ENCODE measurements around the gene ARX. TPM values are rescaled to one million over a fixed set of nuclear protein-coding genes. Genes with fewer than 3 reads are reported as not detected.

The ARX gene
- total RNA-seq, 2 experiments from 2014 or later, result not detected

GRCh38 chrX:25022499-25023325 is 6.9 kb upstream of the ARX start:
- Mint-ChIP-seq H3K36me3 (no peaks in the 10 kb centered on the region), H3K27ac (no peak overlapping the region), H3K27me3 (peaks cover 75% of the 10 kb centered on the region), H3K4me3 (no peak overlapping the region), H3K9me3 (no peaks in the 10 kb centered on the region), H3K4me1 (peaks cover 12% of the 10 kb centered on the region)
- DNase-seq (peak; percentile 34), ATAC-seq (ENCODE audit: low read depth) (no peak)
- POLR2A ChIA-PET, result interaction anchor here (0.7 kb wide), 1 partner anchor 102 kb away, joined by 6 read pairs; no protein-coding TSS in a partner anchor

GRCh38 chrX:25020905-25021449 is 5.2 kb upstream of the ARX start:
- DNase-seq, result peak; percentile 63
- POLR2A ChIA-PET, result no interaction called here
- Mint-ChIP-seq H3K4me3 (peak overlapping the region; percentile 10), H3K27ac (no peak overlapping the region), H3K36me3 (no peaks in the 10 kb centered on the region), H3K27me3 (peaks cover 83% of the 10 kb centered on the region), H3K4me1 (peaks cover 13% of the 10 kb centered on the region), H3K9me3 (no peaks in the 10 kb centered on the region)
- ATAC-seq (ENCODE audit: low read depth), result peak; percentile 66

GRCh38 chrX:25020391-25020904 is 4.7 kb upstream of the ARX start:
- POLR2A ChIA-PET, result no interaction called here
- H3K9me3 Mint-ChIP-seq, result no peaks in the 10 kb centered on the region
- peaks cover 14% of the 10 kb centered on the region for H3K4me1 Mint-ChIP-seq
- DNase-seq, result no peak
- no peak overlapping the region for H3K4me3 Mint-ChIP-seq
- no peaks in the 10 kb centered on the region for H3K36me3 Mint-ChIP-seq
- no peak overlapping the region for H3K27ac Mint-ChIP-seq
- no peak for ATAC-seq (ENCODE audit: low read depth)
- H3K27me3 Mint-ChIP-seq, result peaks cover 81% of the 10 kb centered on the region

DNA sequence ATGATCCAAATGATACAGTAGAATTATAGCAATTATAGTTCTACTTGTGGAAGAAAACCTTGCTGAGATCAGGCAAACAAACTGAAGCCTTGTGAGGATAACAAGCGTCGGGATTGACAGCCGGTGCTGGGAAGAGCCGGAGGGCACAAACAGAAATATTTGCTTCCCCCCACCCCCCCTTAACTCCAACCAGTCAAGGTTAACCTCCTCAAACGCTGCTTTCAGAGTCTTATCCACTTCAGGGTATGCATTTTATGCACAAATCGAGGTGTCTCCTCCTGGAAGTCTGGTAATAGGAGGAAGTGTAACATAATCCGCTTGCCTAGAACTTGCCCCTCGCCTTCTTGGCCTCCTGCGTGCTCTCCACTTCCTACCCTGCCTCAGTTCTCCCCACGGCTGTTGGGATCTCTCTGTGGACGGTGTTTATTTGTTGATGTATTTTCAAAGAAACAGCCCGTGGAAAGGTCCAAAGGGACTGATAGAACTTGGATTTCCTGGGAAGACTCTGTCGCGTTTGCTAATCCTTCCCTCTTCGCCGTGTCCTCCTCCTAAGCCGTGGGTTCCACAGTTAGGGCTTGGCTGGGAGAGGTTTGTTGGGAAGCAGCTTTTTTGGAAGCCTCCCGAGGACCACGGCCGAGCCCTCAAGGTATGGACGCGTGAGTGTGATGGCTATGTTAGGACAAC is 4.1 kb upstream of the ARX start:
- Mint-ChIP-seq H3K4me1 (peaks cover 14% of the 10 kb centered on the region), H3K4me3 (no peak overlapping the region), H3K27me3 (peaks cover 84% of the 10 kb centered on the region), H3K36me3 (no peaks in the 10 kb centered on the region), H3K27ac (no peak overlapping the region), H3K9me3 (no peaks in the 10 kb centered on the region)
- no peak for DNase-seq
- ATAC-seq (ENCODE audit: low read depth), result no peak
- POLR2A ChIA-PET, result no interaction called here

DNA sequence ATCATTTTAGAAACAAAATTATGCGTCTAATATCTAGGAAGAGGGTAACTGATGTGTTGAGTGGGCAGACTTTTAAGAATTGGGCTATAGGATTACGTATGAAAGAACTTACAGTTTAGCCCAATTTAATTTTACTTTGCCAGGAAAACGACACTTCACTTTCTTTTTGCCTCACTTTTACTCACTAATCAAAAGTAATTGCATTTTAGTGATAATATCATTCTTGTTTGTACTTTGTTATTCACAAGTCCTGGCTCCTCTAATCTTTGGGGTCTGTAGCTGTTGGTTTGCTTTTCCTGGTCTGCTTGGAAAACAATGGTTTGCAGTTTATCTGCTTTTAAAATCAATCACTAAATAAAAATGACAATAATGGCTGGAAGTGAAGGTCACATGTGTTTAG is 2.9 kb upstream of the ARX start:
- no peak for ATAC-seq (ENCODE audit: low read depth)
- H3K4me1 Mint-ChIP-seq, result peaks cover 16% of the 10 kb centered on the region
- POLR2A ChIA-PET, result no interaction called here

DNA sequence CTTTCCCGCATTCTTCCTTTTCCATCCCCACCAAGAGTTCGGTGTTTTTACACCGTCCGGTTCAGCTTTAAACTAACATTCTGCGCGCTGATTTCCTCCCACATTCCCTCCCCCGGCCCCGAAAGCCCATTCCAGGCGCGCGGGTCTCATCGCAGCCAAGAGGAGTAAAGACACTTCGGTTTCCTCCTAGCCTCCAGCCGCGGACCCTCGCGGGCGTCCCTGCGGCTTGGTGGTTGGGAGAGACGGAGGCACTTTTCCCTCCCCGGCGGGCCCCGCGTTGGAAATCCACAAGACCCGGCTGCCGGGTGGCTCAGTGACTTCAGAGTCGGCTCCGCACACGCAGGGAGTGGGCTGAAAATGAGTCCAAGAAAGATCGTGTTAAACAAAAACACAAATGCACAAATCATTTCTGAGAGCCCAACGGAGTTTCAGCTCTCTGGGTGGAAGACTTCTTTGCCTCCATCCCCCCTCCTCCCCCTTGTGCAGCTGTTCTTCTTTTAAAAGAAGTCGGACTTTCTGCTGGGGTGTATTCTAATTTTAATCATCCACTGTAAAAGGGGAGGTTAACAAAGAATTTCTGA is 2.0 kb upstream of the ARX start:
- DNase-seq, result no peak
- Mint-ChIP-seq H3K4me3 (no peak overlapping the region), H3K27ac (no peak overlapping the region), H3K4me1 (peaks cover 12% of the 10 kb centered on the region), H3K9me3 (no peaks in the 10 kb centered on the region), H3K27me3 (peaks cover 79% of the 10 kb centered on the region), H3K36me3 (no peaks in the 10 kb centered on the region)
- ATAC-seq (ENCODE audit: low read depth), result no peak
- POLR2A ChIA-PET, result no interaction called here

More for the DNA sequence above, 2.9 kb upstream of the ARX start:
- H3K27ac Mint-ChIP-seq, result no peak overlapping the region
- DNase-seq, result no peak
- no peak overlapping the region for H3K4me3 Mint-ChIP-seq
- no peaks in the 10 kb centered on the region for H3K36me3 Mint-ChIP-seq
- H3K9me3 Mint-ChIP-seq, result no peaks in the 10 kb centered on the region
- peaks cover 83% of the 10 kb centered on the region for H3K27me3 Mint-ChIP-seq

DNA sequence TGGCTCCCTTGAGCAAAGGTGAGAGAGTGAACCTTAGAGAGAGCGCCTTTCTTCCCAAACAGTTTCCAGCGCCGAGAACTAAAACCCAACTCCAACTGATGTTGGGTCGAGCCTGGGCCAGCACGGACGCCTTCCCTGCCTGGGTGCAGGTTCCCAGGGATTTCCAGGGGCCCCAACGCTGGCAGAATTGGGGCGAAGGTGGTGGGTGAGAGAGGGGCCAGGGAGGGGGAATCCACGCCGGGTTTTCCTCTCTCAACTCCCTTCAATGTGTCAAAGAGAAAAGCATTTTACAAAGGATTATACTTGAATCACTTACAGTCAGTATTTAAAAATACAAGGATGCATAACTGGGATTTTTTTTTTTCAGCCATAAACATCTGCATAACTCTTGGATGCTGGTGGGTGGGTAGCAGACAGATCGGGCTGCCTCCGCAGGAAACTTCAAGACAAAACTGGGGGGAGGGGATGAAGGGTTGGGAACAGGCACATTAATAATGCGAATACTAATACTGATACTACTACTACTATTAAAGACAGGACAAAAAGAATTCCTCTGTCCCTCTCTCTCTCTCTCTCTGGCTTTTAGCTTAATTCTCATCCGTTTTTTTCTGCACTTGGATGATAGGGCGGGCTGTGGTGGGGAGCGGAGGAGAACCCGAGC is 1.3 kb upstream of the ARX start:
- POLR2A ChIA-PET, result no interaction called here
- no peak overlapping the region for H3K4me3 Mint-ChIP-seq
- H3K4me1 Mint-ChIP-seq, result peaks cover 11% of the 10 kb centered on the region
- no peaks in the 10 kb centered on the region for H3K9me3 Mint-ChIP-seq
- no peak for ATAC-seq (ENCODE audit: low read depth)
- no peak for DNase-seq
- no peak overlapping the region for H3K27ac Mint-ChIP-seq
- no peaks in the 10 kb centered on the region for H3K36me3 Mint-ChIP-seq
- H3K27me3 Mint-ChIP-seq, result peaks cover 77% of the 10 kb centered on the region

- Mint-ChIP-seq H3K36me3 (no peaks in the 10 kb centered on the region), H3K9me3 (no peaks in the 10 kb centered on the region), H3K4me3 (no peak overlapping the region), H3K4me1 (peaks cover 7% of the 10 kb centered on the region), H3K27me3 (peaks cover 74% of the 10 kb centered on the region), H3K27ac (no peak overlapping the region)
- DNase-seq, result no peak
- ATAC-seq (ENCODE audit: low read depth), result no peak
- POLR2A ChIA-PET, result no interaction called here
These were observed 551 bp upstream of the ARX start for GRCh38 chrX:25016361-25016671.

DNA sequence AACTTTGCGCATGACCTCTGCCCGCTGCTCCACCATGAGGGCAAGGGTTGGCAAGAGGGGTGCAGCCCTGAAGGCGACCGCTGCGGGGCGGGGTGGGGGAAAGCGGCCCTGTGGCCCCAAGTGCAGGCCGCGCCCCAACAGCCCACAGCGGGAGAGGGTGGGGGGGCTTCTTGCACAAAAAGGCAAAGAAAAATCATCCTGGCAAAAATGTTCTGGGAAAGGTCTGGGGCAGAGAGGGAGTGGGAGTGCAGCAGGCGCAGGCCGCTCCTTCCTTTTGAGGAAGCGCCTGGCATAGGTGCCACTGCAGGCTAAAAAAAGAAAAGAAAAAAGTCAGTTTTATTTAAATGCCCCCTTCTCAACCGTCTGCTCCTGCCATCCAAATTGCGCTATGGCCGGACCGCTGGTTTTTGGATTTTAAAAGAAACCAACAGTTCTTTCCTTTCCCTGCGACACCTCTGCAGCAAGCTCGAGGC is 1.4 kb downstream of the ARX start:
- no peaks in the 10 kb centered on the region for H3K36me3 Mint-ChIP-seq
- POLR2A ChIA-PET, result interaction anchor here (0.5 kb wide), 1 partner anchor 792 kb away, joined by 3 read pairs; no protein-coding TSS in a partner anchor
- H3K27me3 Mint-ChIP-seq, result peaks cover 78% of the 10 kb centered on the region
- no peak for ATAC-seq (ENCODE audit: low read depth)
- peaks cover 7% of the 10 kb centered on the region for H3K4me1 Mint-ChIP-seq
- DNase-seq, result no peak
- H3K9me3 Mint-ChIP-seq, result no peaks in the 10 kb centered on the region
- H3K4me3 Mint-ChIP-seq, result peak overlapping the region; percentile 60
- H3K27ac Mint-ChIP-seq, result peak overlapping the region; percentile 67

GRCh38 chrX:25013632-25014365 is 2.0 kb downstream of the ARX start:
- POLR2A ChIA-PET, result no interaction called here
- peaks cover 78% of the 10 kb centered on the region for H3K27me3 Mint-ChIP-seq
- peak; percentile 34 for ATAC-seq (ENCODE audit: low read depth)
- no peaks in the 10 kb centered on the region for H3K36me3 Mint-ChIP-seq
- peak; percentile 35 for DNase-seq
- no peaks in the 10 kb centered on the region for H3K9me3 Mint-ChIP-seq
- H3K27ac Mint-ChIP-seq, result peak overlapping the region; percentile 67
- H3K4me1 Mint-ChIP-seq, result peaks cover 7% of the 10 kb centered on the region
- H3K4me3 Mint-ChIP-seq, result peak overlapping the region; percentile 60

DNA sequence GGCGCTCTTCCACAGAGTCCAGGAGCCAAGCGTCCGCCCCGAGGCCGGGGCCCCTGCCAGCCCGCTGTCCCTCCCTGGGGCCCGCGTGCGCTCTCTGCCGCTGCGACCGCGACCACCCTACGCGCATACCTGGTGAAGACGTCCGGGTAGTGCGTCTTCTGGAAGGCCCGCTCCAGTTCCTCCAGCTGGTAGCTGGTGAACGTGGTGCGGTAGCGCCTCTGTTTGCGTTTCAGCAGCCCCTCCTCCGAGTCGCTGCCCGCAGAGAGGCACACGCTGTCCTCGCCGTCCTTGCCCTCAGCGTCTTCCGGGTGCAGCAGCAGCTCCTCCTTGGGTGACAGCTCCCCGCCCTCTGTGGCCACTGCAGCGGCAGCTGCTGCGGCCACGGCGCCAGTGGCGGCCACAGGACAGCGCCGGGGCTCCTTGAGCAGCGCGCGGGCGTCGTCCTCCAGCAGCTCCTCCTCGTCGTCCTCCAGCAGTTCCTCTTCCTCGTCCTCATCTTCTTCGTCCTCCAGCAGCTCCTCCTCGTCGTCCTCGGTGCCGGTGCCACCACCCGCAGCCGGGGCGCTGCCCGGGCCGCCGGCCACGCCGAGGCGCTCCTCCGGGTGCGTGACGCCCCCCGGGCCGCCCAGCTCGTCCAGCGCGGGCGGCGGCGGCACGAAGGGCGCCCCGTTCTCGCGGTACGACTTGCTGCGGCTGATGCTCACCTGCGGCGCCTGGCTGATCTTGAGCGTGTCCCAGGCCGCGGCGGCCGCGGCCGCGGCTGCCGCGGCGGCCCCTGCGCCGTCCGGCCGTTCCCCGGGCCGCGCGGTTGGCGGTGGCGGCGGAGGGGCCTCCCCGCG is 2.8 kb downstream of the ARX start:
- H3K9me3 Mint-ChIP-seq, result no peaks in the 10 kb centered on the region
- DNase-seq (peak; percentile 35), ATAC-seq (ENCODE audit: low read depth) (peak; percentile 41)
- POLR2A ChIA-PET, result no interaction called here
- no peak overlapping the region for H3K27ac Mint-ChIP-seq
- H3K4me1 Mint-ChIP-seq, result peaks cover 7% of the 10 kb centered on the region
- no peaks in the 10 kb centered on the region for H3K36me3 Mint-ChIP-seq
- peaks cover 81% of the 10 kb centered on the region for H3K27me3 Mint-ChIP-seq
- peak overlapping the region; percentile 71 for H3K4me3 Mint-ChIP-seq

DNA sequence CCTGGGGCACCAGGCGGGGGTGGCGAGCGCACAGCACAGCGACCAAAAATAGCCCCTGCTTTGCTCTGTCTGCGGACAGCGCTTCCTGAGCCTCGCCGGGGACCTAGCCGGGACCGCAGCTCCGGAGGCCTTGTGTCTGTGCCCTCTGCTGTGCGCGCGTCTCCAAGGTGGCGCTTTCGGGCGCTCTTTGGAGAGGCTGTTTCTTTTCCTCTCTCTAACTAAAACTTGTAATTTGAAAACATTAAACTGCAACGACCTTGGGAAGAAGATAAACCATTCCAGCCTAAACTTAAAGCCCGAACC is 3.4 kb downstream of the ARX start:
- Mint-ChIP-seq H3K4me1 (peaks cover 7% of the 10 kb centered on the region), H3K27me3 (peaks cover 81% of the 10 kb centered on the region), H3K9me3 (no peaks in the 10 kb centered on the region), H3K27ac (no peak overlapping the region), H3K4me3 (peak overlapping the region; percentile 53), H3K36me3 (no peaks in the 10 kb centered on the region)
- ATAC-seq (ENCODE audit: low read depth), result no peak
- POLR2A ChIA-PET, result no interaction called here
- peak; percentile 38 for DNase-seq
